HCT116 (cell line): ENCODE measurements around the gene RACGAP1. TPM values are rescaled to one million over a fixed set of nuclear protein-coding genes. Genes with fewer than 3 reads are reported as not detected.

Source experiments
- ATAC-seq: fragments of 200-7000 bp; cut with Tn5 transposase; 2 replicates; pipeline ENCODE4 v1.9.1; 2020; ENCODE audit warnings: mild to moderate bottlenecking, moderate library complexity
- BruUV-seq: library from RNA; stranded (reverse); fragments of 400-500 nt; replicated peaks from 2 replicates; lab custom pipeline; 2021; lab: Mats Ljungman, UMichigan
- CTCF ChIA-PET: fragments of 300-600 bp; sonication (Branson Sonifier 250); formaldehyde crosslinking; loops from one replicate; lab custom pipeline; 2021; ENCODE audit warnings: antibody characterized with exemption; lab: Charles Lee
- POLR2A ChIA-PET: fragments of 300-600, 350-600 bp; sonication (Branson Sonifier 250); formaldehyde crosslinking; loops from one replicate; lab custom pipeline; 2021; ENCODE audit warnings: antibody characterized with exemption; lab: Charles Lee
- RAD21 ChIA-PET, 2 experiments: fragments of 300-600 bp; sonication (Branson Sonifier 250); formaldehyde crosslinking; loops; one replicate each; lab custom pipeline; 2023; ENCODE audit warnings: low total read pairs in 2 of 2; ENCODE audit not compliant: uncharacterized antibody in 2 of 2, unreplicated experiment in 2 of 2, low non-redundant PET in 1 of 2; lab: Charles Lee
- DNase-seq: peaks from one replicate; pipeline ENCODE4 v3.0.0-alpha.2; 2010; ENCODE audit warnings: low read depth, low spot score
- H2AFZ ChIP-seq: fragments of 200-600 bp; shearing (Covaris generic), sonication (generic); 2 replicates; pipeline ENCODE4 v1.6.1; 2017; ENCODE audit warnings: low read depth, mixed run types, mixed read lengths, antibody characterized with exemption, low read length; ENCODE audit not compliant: poor library complexity, severe bottlenecking
- H3K27ac ChIP-seq: 2 replicates; pipeline ENCODE4 v1.5.1; 2012; ENCODE audit warnings: low read depth, low read length
- H3K27me3 ChIP-seq: fragments of 200-600 bp; sonication (generic); 2 replicates; pipeline ENCODE4 v1.6.1; 2016; ENCODE audit warnings: mixed run types, low read length, mixed read lengths; ENCODE audit not compliant: insufficient read depth
- H3K36me3 ChIP-seq, 2 experiments: fragments of 200-500 bp in 1 of 2; fragments of 200-600 bp in 1 of 2; sonication (Bioruptor generic) in 1 of 2; sonication (generic) in 1 of 2; 2 replicates each; pipeline versions ENCODE4 v1.5.1 to v1.6.1; 2014 to 2016; ENCODE audit warnings: low read length in 2 of 2, inconsistent platforms in 1 of 2, mixed read lengths in 1 of 2, mixed run types in 1 of 2; ENCODE audit not compliant: insufficient read depth in 2 of 2, control insufficient read depth in 1 of 2
- H3K4me1 ChIP-seq, 2 experiments: fragments of 200-600 bp in 1 of 2; sonication (generic) in 1 of 2; 2 replicates each; pipeline versions ENCODE4 v1.5.1 to v1.6.1; 2012 to 2017; ENCODE audit warnings: low read length in 2 of 2, inconsistent platforms in 1 of 2, mild to moderate bottlenecking in 1 of 2, mixed read lengths in 1 of 2, mixed run types in 1 of 2, moderate library complexity in 1 of 2; ENCODE audit not compliant: insufficient read depth in 2 of 2, control insufficient read depth in 1 of 2
- H3K4me2 ChIP-seq: fragments of 200-600 bp; sonication (generic); 2 replicates; pipeline ENCODE4 v1.6.1; 2017; ENCODE audit warnings: mixed run types, low read length, mixed read lengths
- H3K4me3 ChIP-seq, 2 experiments: fragments of 200-600 bp in 1 of 2; sonication (generic) in 1 of 2; replicated peaks in 1 of 2; 2 replicates each; pipeline ENCODE4 v1.5.1; 2011 to 2016; ENCODE audit warnings: low read length in 2 of 2, control low read depth in 1 of 2, low read depth in 1 of 2, mild to moderate bottlenecking in 1 of 2, mixed read lengths in 1 of 2, mixed run types in 1 of 2
- H3K79me2 ChIP-seq: fragments of 200-600 bp; sonication (generic); 2 replicates; pipeline ENCODE4 v1.6.1; 2017; ENCODE audit warnings: mild to moderate bottlenecking, mixed run types, low read length, moderate library complexity, mixed read lengths; ENCODE audit not compliant: insufficient read depth
- H3K9ac ChIP-seq: fragments of 200-600 bp; sonication (generic); 2 replicates; pipeline ENCODE4 v1.6.1; 2016; ENCODE audit warnings: low read length, mixed read lengths
- H3K9me2 ChIP-seq: fragments of 200-600 bp; sonication (generic), shearing (Covaris generic); 2 replicates; pipeline ENCODE4 v1.6.1; 2017; ENCODE audit warnings: mixed run types, mild to moderate bottlenecking, moderate library complexity; ENCODE audit not compliant: insufficient read depth
- H3K9me3 ChIP-seq, 2 experiments: fragments of 200-500 bp in 1 of 2; fragments of 200-600 bp in 1 of 2; sonication (Bioruptor generic) in 1 of 2; sonication (generic) in 1 of 2; 2 replicates each; pipeline ENCODE4 v1.6.1; 2014 to 2017; ENCODE audit warnings: low read length in 2 of 2, mixed read lengths in 2 of 2, inconsistent platforms in 1 of 2, low read depth in 1 of 2, mild to moderate bottlenecking in 1 of 2, mixed run types in 1 of 2, moderate library complexity in 1 of 2; ENCODE audit not compliant: control insufficient read depth in 1 of 2, insufficient read depth in 1 of 2
- H4K20me1 ChIP-seq: fragments of 200-600 bp; sonication (generic), shearing (Covaris generic); 2 replicates; pipeline ENCODE4 v1.6.1; 2017; ENCODE audit warnings: mixed run types, mild to moderate bottlenecking, moderate library complexity; ENCODE audit not compliant: insufficient read depth
- CBX3 ChIP-seq: IDR thresholded peaks from 2 replicates; pipeline ENCODE4 v1.6.1; 2012; ENCODE audit warnings: low read depth
- CEBPB ChIP-seq: IDR thresholded peaks from 2 replicates; pipeline ENCODE4 v1.6.1; 2012; ENCODE audit warnings: low read depth
- CTCF ChIP-seq, 3 experiments: fragments of 200-600 bp in 1 of 3; sonication (generic) in 1 of 3; IDR thresholded peaks in 2 of 3; conservative IDR thresholded peaks in 1 of 3; 2 replicates each; pipeline ENCODE4 v1.5.1; 2012 to 2017; ENCODE audit warnings: low read depth in 2 of 3, low read length in 2 of 3, antibody characterized with exemption in 1 of 3, borderline replicate concordance in 1 of 3, control low read depth in 1 of 3, mild to moderate bottlenecking in 1 of 3, mixed read lengths in 1 of 3, mixed run types in 1 of 3, moderate library complexity in 1 of 3; ENCODE audit not compliant: insufficient read depth in 1 of 3
- EGR1 ChIP-seq: IDR thresholded peaks from 2 replicates; pipeline ENCODE4 v1.6.1; 2012; ENCODE audit warnings: low read depth
- ELF1 ChIP-seq: IDR thresholded peaks from 2 replicates; pipeline ENCODE4 v1.6.1; 2012; ENCODE audit warnings: low read depth, borderline replicate concordance
- EZH2 ChIP-seq: fragments of 200-600 bp; sonication (generic); IDR thresholded peaks from 2 replicates; pipeline ENCODE4 v1.6.1; 2017; ENCODE audit warnings: antibody characterized with exemption, mixed run types
- FOSL1 ChIP-seq: IDR thresholded peaks from 2 replicates; pipeline ENCODE4 v1.6.1; 2012; ENCODE audit warnings: low read depth
- JUND ChIP-seq: IDR thresholded peaks from 2 replicates; pipeline ENCODE4 v1.6.1; 2012
- MAX ChIP-seq: IDR thresholded peaks from 2 replicates; pipeline ENCODE4 v1.6.1; 2012
- POLR2A ChIP-seq: IDR thresholded peaks from 2 replicates; pipeline ENCODE4 v1.7.0; 2011; ENCODE audit warnings: borderline replicate concordance; ENCODE audit not compliant: insufficient read depth, insufficient read length; ENCODE audit errors: extremely low read depth
- POLR2AphosphoS5 ChIP-seq: IDR thresholded peaks from 2 replicates; pipeline ENCODE4 v1.6.1; 2011; ENCODE audit warnings: mild to moderate bottlenecking, low read depth, low read length, moderate library complexity
- RAD21 ChIP-seq: IDR thresholded peaks from 2 replicates; pipeline ENCODE4 v1.6.1; 2012; ENCODE audit warnings: low read depth, mild to moderate bottlenecking
- REST ChIP-seq: IDR thresholded peaks from 2 replicates; pipeline ENCODE4 v1.6.1; 2012; ENCODE audit warnings: low read depth
- SIN3A ChIP-seq: IDR thresholded peaks from 2 replicates; pipeline ENCODE4 v1.6.1; 2012; ENCODE audit warnings: low read depth
- SP1 ChIP-seq: IDR thresholded peaks from 2 replicates; pipeline ENCODE4 v1.6.1; 2012; ENCODE audit warnings: low read depth
- SRF ChIP-seq: IDR thresholded peaks from 2 replicates; pipeline ENCODE4 v1.6.1; 2012; ENCODE audit warnings: low read depth
- YY1 ChIP-seq: IDR thresholded peaks from 2 replicates; pipeline ENCODE4 v1.6.1; 2011; ENCODE audit warnings: low read length, low read depth, moderate library complexity, mild to moderate bottlenecking; ENCODE audit not compliant: insufficient replicate concordance; ENCODE audit errors: extremely low read depth
- ZFX ChIP-seq: fragments of 450-650 bp; IDR thresholded peaks from 2 replicates; pipeline ENCODE4 v1.6.1; 2017
- ZNF274 ChIP-seq: fragments of 200-500 bp; sonication (Bioruptor generic); IDR thresholded peaks from 2 replicates; pipeline ENCODE4 v1.6.1; 2014; ENCODE audit warnings: mild to moderate bottlenecking, low read depth, low read length, inconsistent platforms
- intact Hi-C: fragments of 100-400 bp; cut with micrococcal nuclease; formaldehyde crosslinking; loops from 2 replicates; pipeline ENCODE4 v1.10.0; 2022
- total RNA-seq: library from RNA; stranded (reverse); gene quantifications from one replicate; pipeline ENCODE4 v1.2.1, GENCODE V29; 2021; ENCODE audit not compliant: unreplicated experiment

RACGAP1 gene
- total RNA-seq, 1 experiment from 2014 or later = 147 TPM

GRCh38 chr12:49941556-49942511 is 83.5 kb downstream of the RACGAP1 start:
- DNase-seq (no peak), ATAC-seq (no peak)
- Histone ChIP-seq H3K27me3 (no peaks in the 10 kb centered on the region), H2AFZ (no peak overlapping the region), H3K4me1 (peaks cover 3 to 13% of the 10 kb centered on the region in 2 experiments; a peak in 3 of 4 replicates), H3K79me2 (no peaks in the 10 kb centered on the region), H3K36me3 (no peaks in the 10 kb centered on the region), H3K9me3 (no peaks in the 10 kb centered on the region), H3K4me2 (no peak overlapping the region), H3K4me3 (no peak overlapping the region), H3K9ac (no peak overlapping the region), H3K9me2 (no peaks in the 10 kb centered on the region), H4K20me1 (no peaks in the 10 kb centered on the region), H3K27ac (no peak overlapping the region)
- intact Hi-C loops = no loop called here
- TF ChIP-seq POLR2A (no peak), SIN3A (no peak), SRF (no peak), ZFX (no peak), JUND (no peak), SP1 (no peak), EGR1 (no peak), RAD21 (no peak), CBX3 (no peak), CEBPB (no peak), REST (no peak), POLR2AphosphoS5 (no peak), EZH2 (no peak), ELF1 (no peak), MAX (no peak), CTCF (IDR thresholded peaks at IDR 0.05 in 2 of 3, conservative IDR thresholded peaks at IDR 0.05 in 1 of 3; ENCODE audit: borderline replicate concordance in 1 of 3, insufficient read depth in 1 of 3, low read depth in 2 of 3, low read length in 2 of 3) (no peak), FOSL1 (no peak), YY1 (no peak), ZNF274 (no peak)
- CTCF ChIA-PET = no interaction called here
- POLR2A ChIA-PET = no interaction called here
- BruUV-seq = no TSS peak
- RAD21 ChIA-PET = no interaction called here
